OCI-LY7 (cell line): ENCODE measurements around the gene ACTG2.

Experiments used
- CTCF ChIP-seq: fragments of 200-600 bp; sonication (generic); conservative IDR thresholded peaks from 2 replicates; pipeline ENCODE4 v1.5.1; 2014; ENCODE audit warnings: mild to moderate bottlenecking, antibody characterized with exemption, low read length, moderate library complexity, mixed read lengths
- EZH2phosphoT487 ChIP-seq: fragments of 200-600 bp; sonication (generic); IDR thresholded peaks from 2 replicates; pipeline ENCODE4 v1.6.1; 2018; ENCODE audit warnings: low read depth, borderline replicate concordance, mild to moderate bottlenecking, mixed run types, antibody characterized with exemption, low read length, moderate library complexity, mixed read lengths

DNA sequence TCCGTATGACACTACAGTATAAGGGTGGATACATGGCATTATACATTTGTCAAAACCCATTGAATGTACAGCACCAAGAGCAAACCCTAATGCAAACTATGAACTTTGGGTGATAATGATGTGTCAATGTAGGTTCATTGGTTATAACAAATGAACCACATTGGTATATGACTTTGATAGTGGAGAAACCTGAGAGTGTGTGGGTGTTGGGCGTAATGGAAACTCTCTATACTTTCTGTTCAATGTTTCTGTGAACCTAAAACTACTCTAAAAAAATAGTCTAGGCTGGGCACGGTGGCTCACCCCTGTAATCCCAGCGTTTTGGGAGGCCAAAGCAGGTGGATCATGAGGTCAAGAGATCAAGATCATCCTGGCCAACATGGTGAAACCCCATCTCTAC, 6.5 kb upstream of the ACTG2 start:
- TF ChIP-seq CTCF (no peak), EZH2phosphoT487 (no peak)
